GM21619 (cell line): ENCODE data around the gene VANGL1.
"Not testable (repeated sequence)": the region's sequence is repeated elsewhere in the genome, so short reads cannot be mapped to it uniquely, and the experiment has no call there.

Source experiments
- ATAC-seq: cut with Tn5 transposase; IDR thresholded peaks from one replicate; pipeline ENCODE4 v1.9.1; 2021; ENCODE audit not compliant: unreplicated experiment

Gene VANGL1

DNA sequence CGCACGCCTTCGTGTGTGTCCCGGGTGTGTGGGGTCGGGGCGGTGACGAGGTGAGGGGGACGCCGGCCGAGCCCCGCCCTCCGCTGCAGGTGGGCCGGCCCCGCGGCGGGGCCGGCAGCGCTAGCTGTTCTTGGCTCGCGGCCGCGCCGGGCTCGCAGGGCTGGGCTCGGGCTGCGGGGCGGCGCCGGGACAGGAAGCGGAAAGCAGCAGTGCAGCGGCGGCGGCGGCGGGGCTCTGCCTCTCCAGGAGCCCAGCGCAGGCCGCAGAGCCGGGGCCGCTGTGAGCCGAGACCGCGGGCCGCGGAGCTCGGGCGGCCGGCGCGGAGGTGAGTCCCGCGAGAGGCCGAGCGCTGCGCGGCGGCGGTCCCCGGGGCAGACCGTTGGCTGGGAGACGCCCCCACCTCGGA is at the start of gene VANGL1:
TSS of gene VANGL1 (plus strand) at position 209 of the 406 bp plus-strand sequence. CDS start 9,444 bp downstream, outside the sequence.
- peak; percentile 66 for ATAC-seq

DNA sequence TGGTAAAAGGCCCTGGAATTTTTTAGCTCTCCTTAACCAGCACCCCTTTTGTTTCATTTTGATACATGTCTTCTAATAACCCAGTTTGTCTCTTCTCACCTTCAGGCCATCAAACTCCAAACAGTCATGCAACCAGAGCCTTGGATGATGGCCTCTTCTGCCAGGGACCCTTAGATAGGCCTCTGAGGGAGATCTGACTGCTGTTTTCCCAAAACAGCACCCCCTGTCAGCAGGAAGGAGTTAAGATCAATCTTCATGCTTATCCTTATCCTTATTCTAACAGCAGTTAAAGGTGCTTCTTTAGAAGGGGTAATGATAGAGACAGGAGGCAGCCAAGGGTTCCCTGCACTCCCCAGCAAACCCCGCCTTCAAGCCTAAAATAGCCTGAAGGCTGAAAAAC is 49.5 kb upstream of the VANGL1 start:
- no peak for ATAC-seq

DNA sequence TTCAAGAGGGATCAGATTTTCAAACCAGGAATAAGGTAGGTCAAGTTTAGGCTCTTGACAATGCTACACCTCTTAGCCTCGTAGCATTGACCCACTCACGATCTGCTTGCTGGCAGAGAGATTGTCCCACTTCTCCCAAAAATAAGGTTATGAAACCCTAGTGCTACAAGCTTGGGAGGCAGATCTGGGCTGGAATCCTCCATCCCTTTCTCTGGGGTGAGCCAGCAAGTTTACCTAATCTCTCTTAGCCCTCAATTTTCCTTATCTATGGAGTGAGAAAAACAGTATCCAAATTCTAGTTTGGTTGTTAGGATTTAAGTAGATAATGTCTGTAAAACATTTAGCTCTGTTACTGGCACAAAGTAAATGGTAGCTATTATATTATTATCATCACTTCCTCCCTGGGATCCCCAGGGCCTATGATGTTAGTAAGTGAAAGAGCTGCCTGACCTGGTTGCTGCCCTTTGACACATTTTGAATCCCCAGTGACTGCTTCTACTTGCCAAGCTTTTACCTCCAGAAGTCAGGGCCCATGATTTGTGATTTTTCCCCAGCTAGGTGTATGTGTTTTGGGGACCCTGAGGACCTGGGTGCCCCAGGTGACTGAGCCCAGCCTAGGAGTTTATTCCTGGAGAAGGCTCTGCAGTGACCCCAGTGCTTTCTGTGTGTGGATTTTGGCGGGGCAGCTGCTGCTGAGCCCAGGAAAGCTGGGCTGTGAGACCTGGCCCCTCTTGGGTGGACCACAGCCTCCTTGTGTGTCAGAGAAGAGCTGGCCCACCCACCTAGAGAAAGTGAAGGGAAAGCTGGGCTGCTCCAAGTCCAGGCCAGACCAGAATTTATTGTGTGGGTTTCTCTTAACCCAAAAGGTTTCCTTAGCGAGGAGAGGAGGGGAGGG is 48.2 kb upstream of the VANGL1 start:
- ATAC-seq, result no peak

DNA sequence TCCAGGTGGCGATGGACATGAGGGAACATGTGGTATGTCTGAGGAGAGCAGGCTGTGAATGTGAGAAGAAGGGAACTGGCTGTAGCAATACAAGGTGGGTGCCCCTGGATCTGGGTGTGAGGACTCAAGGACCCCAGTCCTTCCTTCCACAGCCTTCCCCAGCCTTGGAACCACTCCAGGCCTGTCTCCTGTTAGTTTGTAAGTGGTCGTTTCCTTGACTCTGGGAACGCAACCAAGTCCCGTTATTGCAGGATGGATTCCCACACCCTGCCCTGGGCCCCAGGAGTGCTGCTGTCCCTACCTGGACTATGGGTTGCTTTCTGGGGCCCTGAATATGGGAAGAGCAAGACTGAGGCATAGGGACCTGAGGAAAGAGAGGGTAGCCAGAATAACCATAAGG is 47.2 kb upstream of the VANGL1 start:
- ATAC-seq, result no peak

DNA sequence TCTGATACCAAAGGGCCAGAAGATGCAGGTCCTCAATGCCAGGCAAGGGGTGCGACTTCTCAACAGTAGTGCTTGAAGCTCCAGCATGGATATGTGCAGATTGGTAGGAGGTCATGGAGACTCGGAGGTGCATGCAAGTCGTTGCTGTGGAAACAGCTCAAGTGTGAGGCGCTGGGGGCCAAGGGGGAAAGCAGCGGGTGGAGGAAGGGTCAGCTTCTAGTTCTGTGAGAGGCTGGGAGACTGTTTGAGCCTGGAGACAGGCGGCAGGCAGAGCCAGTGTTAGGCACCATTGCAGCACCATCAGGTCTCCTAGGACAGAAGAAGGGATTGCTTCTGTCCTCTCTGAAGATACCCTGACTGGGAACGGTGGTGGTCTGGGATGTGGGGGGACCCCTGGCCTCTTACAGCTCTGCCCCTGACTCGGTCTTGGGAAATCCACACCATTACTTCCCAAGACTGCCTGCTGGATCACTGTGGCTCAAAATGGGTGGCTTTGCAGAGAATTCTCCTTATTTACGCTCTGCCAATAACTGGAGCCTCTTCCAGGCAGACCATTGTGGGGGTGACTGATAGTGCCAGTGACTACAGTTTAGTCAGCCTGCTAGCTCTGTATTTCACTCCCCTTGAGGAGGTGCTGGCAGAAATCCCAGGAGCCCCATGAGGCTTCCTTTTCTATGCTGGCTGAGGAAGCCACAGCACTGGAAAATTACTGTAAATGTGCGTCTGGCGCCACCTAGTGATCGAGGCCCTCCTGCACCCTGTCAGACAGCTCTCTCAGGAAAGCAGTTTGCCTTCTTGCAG is 46.3 kb upstream of the VANGL1 start:
- ATAC-seq, result no peak

DNA sequence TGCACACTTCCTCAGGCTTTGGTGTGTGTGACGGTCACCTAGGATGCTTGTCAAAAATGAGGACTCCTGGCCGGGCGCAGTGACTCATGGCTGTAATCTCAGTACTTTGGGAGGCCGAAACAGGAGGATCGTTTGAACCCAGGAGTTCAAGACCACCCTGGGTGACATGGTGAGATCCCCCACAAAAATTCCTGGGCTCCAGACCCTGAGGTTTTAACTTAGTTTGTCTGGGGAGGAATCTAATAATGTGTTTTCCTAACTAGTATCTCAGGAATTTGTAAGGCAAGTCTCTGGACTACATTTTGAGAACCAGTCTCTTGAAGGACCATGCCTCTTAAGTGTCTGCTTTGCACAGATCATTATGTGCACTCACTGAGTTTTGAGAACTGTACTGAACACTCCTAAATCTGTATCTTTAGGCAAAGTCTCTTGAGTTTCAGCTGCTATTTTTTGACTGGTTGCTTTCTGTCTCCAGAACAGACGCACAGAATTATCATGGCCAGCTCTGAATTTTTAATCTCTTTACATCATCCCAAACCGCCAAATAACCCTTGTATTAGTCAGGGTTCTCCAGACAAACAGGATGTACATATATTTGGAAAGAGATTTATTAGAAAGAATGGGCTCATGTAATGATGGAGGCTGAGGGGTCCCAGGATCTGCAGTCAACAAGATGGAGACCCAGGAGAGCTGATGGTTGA is 45.5 kb upstream of the VANGL1 start:
- no peak for ATAC-seq

DNA sequence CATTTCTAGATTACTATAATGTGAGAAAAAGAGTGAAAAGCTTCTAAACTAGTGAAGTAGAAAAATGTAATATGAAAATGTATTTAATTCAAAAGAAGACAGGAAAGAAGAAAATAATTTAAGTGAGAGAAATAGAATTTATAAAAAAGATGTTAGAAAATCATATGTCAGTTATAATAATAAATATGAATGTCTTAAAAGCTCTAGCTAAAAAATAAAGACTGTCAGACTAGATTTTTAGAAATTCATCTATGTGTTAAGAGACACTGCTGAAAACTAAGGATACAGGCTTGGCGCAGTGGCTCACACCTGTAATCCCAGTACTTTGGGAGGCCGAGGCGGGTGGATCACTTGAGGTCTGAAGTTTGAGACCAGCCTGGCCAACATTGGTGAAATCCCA is 37.3 kb upstream of the VANGL1 start:
- ATAC-seq, result no peak

DNA sequence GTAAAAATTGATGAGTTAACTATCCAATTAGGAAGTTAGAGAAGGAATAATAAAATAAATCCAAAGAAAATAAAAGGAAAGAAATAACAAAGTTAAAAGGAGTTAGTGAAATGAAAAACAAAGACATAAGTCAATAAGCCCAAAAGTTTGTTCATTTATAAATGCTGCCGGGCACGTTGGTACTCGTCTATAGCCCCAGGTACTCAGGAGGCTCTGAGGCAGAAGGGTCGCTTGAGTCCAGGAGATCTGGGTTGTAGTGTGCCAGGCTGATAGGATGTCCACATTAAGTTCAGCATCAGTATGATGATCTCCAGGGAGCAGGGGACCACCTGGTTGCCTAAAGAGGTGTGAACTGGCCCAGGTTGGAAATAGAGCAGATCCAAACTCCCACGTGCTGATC is 35.5 kb upstream of the VANGL1 start:
- no peak for ATAC-seq

DNA sequence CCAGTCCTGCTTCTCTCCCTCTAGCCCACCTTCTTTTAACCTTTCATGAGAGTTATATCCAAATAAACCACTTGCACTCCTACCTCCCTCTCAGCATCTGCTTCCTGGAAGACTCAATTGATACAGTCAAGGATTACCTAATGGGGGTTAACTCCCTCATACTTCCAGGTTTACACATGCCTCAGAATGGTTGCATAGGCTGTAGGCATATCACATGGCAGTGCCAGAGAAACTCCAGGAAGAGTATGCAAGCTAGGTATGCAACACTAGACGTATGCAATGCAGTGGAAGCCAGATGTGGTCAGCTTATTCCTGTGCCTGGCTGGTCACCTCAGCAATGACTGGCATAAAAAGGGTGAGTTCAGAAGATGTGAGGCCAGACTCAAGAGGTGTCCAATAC is 32.7 kb upstream of the VANGL1 start:
- ATAC-seq, result no peak

DNA sequence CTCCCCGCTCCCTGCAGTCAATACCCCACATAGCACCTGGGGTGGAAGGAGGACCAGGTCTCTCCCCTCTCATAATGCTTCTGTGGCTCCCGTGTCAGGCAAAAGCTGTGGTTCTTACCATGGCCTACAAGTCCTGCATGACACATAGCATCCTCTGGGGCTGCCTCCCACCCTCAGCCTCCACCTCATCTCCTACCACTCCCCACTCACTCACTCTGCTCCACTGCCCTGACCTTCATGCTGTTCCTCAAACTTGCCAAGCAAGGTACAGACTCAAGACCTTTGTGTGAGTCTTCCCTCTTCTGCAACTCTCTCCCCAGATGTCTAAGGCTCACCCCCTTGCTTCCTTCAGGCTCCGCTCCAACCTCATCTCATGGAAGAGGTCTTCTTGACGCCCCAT is 28.0 kb upstream of the VANGL1 start:
- no peak for ATAC-seq

DNA sequence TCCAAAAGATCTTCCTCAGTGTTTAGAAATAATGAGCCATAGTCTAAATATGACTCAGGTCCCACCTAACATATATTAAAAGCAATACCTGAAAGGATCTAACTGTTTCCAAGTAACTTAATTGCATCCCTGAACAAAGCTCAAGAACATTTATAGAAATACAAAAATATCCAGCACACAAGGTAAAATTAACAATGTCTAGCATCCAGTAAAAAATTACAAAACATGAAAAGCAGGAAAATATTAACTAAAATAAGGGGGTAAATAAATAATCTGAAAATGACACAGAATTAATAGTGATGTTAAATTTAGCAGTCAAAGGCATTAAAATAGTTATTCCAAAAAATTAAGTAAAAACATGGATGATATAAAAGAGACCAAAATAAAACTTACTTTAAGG is 21.3 kb upstream of the VANGL1 start:
- no peak for ATAC-seq

DNA sequence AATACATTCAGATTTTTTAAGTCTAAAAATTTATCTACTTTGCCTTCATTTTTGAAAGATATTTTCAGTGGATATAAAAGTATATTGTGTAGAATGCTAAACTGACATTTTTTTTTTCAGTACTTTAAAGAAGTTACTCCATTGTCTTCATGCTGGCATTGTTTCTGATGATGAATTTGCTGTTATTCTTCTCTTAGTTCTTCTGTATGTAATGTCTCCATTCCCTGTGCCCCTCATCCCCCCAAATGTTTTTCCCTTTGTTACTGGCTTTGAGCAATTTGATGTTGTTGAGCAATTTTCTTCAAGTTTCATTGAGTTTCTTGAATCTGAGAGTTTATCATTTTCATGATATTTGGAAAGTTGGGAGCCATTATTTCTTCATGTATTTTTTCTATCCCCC is 20.8 kb upstream of the VANGL1 start:
- ATAC-seq, result no peak

DNA sequence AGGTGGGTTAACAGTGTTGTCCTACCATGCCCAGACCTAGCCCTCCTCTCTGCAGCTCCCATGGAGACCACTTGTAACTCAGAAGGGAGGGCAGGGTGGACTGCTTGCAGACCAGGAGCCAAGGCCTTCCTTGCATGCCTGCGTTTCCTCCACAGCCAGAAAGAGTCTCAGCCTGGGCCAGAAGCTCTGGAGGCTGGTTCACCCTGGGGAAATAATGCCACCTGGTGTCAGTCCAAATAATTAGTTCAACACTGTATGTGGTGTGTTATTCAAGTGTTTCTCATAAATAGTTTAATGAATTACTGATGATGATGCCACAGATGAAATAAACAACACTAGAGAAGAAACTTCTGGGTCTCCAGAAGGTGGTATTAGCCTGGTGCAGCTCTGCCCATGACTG is 16.9 kb upstream of the VANGL1 start:
- no peak for ATAC-seq

DNA sequence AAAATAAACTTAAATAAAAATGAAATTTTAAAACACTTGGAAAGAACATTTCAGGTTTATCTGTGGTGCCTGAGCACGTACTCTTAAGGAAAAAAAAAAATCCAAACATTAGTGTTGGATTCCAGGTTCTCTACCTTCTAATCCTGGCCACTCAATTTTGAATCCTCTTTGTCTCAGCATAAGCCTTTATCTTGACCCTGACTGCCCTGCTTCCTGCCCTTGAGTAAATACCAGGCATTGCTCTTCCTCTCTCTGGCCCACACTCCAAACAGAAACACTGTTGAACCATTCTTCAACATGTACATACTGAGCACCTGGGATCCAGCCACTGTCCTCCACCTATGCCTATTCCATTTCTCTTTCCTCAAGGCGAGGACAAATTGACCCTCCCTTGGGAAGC is 11.4 kb upstream of the VANGL1 start:
- ATAC-seq, result no peak

DNA sequence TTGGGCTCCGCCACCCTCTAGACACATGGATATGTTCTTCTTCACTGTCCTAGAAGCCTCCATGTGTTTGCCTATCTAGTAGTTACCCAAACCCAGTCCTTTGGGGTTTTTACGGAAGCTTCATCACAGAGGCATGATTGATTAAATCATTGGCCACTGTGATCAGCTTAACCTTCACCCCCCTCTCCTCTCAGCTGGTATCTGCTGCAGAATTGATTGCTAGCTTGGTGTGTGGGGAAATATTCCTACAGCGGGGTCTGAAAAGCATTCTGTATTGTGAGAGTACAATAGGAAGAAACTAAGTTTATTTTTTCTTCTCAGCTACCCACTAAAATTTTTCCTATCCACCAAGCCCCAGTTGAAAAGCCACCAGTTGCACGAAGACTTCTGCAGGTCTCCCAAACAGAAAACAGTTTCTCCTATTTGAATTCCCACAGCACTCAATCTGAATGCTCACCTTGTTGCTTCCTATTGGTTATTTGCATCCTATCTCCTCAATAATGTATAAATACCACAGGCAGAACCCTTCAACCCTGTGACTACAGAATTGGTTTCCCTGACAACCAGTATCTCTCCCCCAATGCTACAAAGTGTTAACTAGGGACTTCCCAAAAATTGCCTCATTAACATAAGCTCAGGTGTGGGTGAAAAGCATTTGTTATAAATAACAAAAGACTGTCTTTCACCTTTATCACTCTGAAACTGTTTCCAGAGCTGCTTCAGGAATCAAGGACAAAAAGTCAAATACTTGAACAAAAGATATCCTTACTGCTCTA is 9.3 kb upstream of the VANGL1 start:
- ATAC-seq, result no peak

DNA sequence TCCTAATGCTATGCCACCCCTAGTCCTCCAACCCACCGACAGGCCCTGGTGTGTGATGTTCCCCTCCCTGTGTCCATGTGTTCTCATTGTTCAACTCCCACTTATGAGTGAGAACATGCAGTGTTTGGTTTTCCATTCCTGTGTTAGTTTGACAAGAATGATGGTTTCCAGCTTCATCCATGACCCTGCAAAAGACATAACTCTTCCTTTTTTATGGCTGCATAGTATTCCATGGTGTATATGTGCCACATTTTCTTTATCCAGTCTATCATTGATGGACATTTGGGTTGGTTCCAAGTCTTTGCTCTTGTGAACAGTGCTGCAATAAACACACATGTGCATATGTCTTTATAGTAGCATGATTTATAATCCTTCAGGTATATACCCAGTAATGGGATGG is 8.2 kb upstream of the VANGL1 start:
- not testable (repeated sequence) for ATAC-seq

DNA sequence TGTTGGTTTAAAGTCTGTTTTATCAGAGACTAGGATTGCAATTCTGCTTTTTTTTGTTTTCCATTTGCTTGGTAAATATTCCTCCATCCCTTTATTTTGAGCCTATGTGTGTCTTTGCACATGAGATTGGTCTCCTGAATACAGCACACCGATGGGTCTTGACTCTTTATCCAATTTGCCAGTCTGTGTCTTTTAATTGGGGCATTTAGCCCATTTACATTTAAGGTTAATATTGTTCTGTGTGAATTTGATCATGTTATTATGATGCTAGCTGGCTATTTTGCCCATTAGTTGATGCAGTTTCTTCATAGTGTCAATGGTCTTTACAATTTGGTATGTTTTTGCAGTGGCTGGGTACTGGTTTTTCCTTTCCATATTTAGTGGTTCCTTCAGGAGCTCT is 4.5 kb upstream of the VANGL1 start:
- not testable (repeated sequence) for ATAC-seq

DNA sequence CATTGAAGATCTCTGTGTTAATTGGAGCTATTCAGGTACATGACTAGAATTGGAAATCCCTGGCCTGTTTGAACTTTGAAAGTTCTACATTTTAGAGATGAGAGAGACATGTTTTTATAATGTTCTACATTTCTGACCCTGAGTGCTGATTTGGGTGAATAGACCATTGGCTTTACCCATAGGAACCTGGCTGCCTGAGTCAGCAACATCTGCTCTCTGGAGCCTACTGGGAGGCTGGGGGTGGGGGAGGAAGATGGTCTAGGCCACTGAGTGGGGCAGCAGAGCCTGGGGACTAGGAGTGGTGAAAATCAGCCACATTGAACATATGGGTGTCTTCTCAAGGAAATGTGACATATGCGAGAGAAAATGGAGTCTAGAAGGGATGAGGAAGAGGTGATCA is 1.4 kb upstream of the VANGL1 start:
- no peak for ATAC-seq

DNA sequence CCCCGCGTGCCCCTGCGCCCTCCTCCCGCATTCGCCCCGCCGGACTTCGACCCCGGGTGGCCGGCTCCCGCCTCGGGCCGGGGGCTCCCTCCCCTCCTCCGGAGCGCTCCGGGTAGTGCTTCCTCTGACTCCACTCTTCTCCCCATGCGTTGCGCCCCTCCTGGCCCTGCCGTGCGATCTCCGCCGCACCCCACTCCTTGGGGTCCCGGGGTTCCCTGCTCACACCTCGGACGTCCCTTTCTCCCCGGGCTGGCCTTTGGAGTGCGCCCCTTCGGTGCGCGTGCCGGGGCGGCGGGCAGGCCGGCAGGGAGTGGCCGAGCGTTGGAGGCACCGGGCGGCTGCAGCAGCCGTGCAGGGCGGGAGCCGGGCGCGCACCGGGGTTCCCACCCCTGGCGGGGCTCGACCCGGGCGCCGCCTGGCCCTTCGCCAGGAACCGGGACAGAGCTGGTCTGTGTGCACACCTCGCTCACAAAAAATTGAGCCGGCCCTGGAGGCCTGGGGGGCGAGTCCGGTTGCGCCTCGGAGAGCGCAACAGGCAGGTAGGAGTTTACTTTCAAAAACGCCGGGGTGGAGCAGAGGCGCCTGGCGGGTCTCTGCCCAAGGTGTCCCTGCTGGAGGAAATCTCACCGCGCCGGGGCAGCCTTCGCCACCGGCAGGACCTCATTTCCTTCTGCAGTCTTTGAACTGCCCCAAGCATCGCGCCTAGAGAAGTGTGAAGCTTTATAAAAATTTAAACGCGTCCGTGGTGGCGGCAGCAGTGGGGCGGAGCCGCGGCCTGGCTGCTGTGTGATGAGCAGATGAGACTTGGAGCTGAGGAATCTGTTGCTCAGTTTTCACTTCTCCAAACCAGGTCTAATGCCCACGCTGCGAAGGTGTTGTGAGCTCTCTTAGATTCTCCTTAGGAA is 650 bp downstream of the VANGL1 start:
- peak; percentile 63 for ATAC-seq

DNA sequence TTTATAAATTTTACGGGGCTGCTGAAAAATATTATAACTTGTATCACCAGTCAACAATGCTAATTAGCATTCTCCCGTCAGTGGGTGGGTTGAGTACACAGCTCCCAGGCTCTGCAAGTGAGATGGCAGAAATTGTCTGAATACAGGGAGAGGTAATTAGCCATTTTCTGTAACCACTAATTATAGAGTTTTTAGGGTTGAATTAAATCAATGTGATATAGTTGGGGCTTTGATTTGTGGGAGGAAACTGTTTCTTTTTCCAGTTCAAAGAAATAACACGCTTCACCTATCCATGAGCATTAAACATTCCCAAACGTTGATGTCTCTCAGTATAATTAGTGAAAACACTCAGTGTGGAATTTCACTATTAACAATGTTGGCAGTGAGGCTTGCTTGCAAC is 1.5 kb downstream of the VANGL1 start:
- no peak for ATAC-seq
